ENCODE measurements around the gene CLRN2. TPM values are rescaled to one million over a fixed set of nuclear protein-coding genes. Genes with fewer than 3 reads are reported as not detected.
A peak's percentile ranks its signal among the peaks of the same experiment; 100 is the strongest.

The CLRN2 gene
- total RNA-seq, 3 donors from 2014 or later (not counting 1 experiment from before 2014, with no cell fraction given): not detected

DNA sequence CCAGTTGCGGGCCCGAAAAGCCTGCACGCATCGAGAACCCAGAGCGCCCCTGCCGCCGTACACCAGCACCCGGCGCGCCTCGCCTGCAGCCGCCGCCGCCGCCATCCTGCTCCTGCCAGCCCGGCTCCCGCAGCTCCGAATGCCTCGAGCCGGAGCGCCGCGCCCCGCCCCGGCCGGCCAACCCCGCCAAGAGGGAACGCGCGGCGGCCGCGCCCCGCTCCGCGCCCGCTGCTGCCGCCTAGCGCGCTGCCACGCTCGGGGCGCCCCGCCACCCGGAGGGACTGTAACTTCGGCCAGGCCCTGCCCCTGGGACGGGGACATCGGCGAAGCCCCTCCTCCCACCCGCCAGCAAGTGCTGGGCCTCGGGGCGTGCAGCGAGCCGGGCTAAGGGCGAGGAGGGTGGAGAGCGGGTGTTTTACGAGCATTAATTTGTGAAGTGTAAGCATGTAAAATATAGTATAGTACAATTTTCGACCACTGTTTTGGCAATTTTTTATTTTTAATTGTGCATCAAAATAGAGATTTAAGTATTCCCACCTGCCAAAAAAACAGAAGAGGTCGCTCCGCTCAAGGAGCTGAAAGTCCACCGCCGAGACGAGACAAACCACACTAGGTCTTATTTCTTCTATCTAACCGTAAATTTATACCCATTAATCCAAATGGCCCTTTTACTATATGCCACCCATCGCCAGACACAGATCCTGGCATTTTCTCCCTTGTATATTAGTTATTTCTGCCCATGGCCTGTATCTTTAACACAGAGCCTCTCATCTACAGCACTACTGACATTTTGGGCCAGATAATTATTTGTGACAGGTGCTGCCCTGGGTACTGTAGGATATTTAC, 2.8 kb upstream of the CLRN2 start, which contains the start of gene QDPR:
Gene QDPR, minus strand, starts transcription at position 141 of the 846 bp plus-strand sequence. Its CDS starts 36 bp downstream, at position 105.
- no peaks in the 10 kb centered on the region for H3K9me3 ChIP-seq (ENCODE audit: control insufficient read depth, insufficient read depth, low read length)
- 1% methylated on average over 64 of the region's 65 CpGs for WGBS (ENCODE audit: insufficient coverage)
- H3K4me3 ChIP-seq (ENCODE audit: low read length): peak within 1 kb of the TSS; percentile 62
- intact Hi-C loops (cut with micrococcal nuclease): no loop called here
- Mint-ChIP-seq H3K4me3 (peak within 1 kb of the TSS; percentile 97), H3K36me3 (no peaks in the 10 kb centered on the region), H3K4me1 (peaks cover 30 to 31% of the 10 kb centered on the region in 2 donors), H3K27ac (peak within 1 kb of the TSS; percentile 38 to 75), H3K9me3 (no peaks in the 10 kb centered on the region), H3K27me3 (ENCODE audit: low read depth in 2 of 2) (peaks cover 6 to 21% of the 10 kb centered on the region in 2 donors)
- peaks cover 12% of the 10 kb centered on the region for H3K4me1 ChIP-seq (ENCODE audit: control insufficient read depth, insufficient read depth, low read length)
- no peaks in the 10 kb centered on the region for H3K27me3 ChIP-seq (ENCODE audit: control insufficient read depth, insufficient read depth, low read length)
- ATAC-seq (peak; percentile 94 to 97 (median 97)), DNase-seq (peak; percentile 52 to 82)
- TF ChIP-seq, protein P1, sequence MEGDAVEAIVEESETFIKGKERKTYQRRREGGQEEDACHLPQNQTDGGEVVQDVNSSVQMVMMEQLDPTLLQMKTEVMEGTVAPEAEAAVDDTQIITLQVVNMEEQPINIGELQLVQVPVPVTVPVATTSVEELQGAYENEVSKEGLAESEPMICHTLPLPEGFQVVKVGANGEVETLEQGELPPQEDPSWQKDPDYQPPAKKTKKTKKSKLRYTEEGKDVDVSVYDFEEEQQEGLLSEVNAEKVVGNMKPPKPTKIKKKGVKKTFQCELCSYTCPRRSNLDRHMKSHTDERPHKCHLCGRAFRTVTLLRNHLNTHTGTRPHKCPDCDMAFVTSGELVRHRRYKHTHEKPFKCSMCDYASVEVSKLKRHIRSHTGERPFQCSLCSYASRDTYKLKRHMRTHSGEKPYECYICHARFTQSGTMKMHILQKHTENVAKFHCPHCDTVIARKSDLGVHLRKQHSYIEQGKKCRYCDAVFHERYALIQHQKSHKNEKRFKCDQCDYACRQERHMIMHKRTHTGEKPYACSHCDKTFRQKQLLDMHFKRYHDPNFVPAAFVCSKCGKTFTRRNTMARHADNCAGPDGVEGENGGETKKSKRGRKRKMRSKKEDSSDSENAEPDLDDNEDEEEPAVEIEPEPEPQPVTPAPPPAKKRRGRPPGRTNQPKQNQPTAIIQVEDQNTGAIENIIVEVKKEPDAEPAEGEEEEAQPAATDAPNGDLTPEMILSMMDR (IDR thresholded peaks at IDR 0.05): peak; percentile 35
- no peak within 1 kb of the TSS for H3K27ac ChIP-seq (ENCODE audit: low read length)
- no peaks in the 10 kb centered on the region for H3K36me3 ChIP-seq (ENCODE audit: control insufficient read depth, insufficient read depth, low read length)

GRCh38 chr4:17512973-17513665, 1.8 kb upstream of the CLRN2 start:
- H3K27ac ChIP-seq (ENCODE audit: low read length): no peak overlapping the region
- H3K4me3 ChIP-seq (ENCODE audit: low read length): no peak overlapping the region
- Mint-ChIP-seq H3K27me3 (ENCODE audit: low read depth in 2 of 2) (peaks cover 6 to 22% of the 10 kb centered on the region in 2 donors), H3K36me3 (no peaks in the 10 kb centered on the region), H3K27ac (peak overlapping the region in 1 of 2 donors; percentile 75), H3K4me1 (peaks cover 30 to 31% of the 10 kb centered on the region in 2 donors), H3K9me3 (no peaks in the 10 kb centered on the region), H3K4me3 (peak overlapping the region; percentile 97)
- H3K27me3 ChIP-seq (ENCODE audit: control insufficient read depth, insufficient read depth, low read length): no peaks in the 10 kb centered on the region
- H3K9me3 ChIP-seq (ENCODE audit: control insufficient read depth, insufficient read depth, low read length): no peaks in the 10 kb centered on the region
- H3K36me3 ChIP-seq (ENCODE audit: control insufficient read depth, insufficient read depth, low read length): no peaks in the 10 kb centered on the region
- intact Hi-C loops (cut with micrococcal nuclease): no loop called here
- whole genome bisulfite sequencing (ENCODE audit: insufficient coverage): 94% methylated on average over 5 of the region's 5 CpGs
- DNase-seq: no peak
- ATAC-seq: no peak
- H3K4me1 ChIP-seq (ENCODE audit: control insufficient read depth, insufficient read depth, low read length): peaks cover 12% of the 10 kb centered on the region
- TF ChIP-seq, protein P1 (IDR thresholded peaks at IDR 0.05): no peak

GRCh38 chr4:17515445-17516407, 761 bp downstream of the CLRN2 start:
- no peak overlapping the region for H3K4me3 ChIP-seq (ENCODE audit: low read length)
- no peaks in the 10 kb centered on the region for H3K9me3 ChIP-seq (ENCODE audit: control insufficient read depth, insufficient read depth, low read length)
- peaks cover 12% of the 10 kb centered on the region for H3K4me1 ChIP-seq (ENCODE audit: control insufficient read depth, insufficient read depth, low read length)
- Mint-ChIP-seq H3K27ac (no peak overlapping the region), H3K27me3 (ENCODE audit: low read depth in 2 of 2) (peaks cover 12 to 28% of the 10 kb centered on the region in 2 donors), H3K9me3 (no peaks in the 10 kb centered on the region), H3K36me3 (no peaks in the 10 kb centered on the region), H3K4me1 (peaks cover 19 to 20% of the 10 kb centered on the region in 2 donors), H3K4me3 (no peak overlapping the region)
- intact Hi-C loops (cut with micrococcal nuclease): no loop called here
- WGBS (ENCODE audit: insufficient coverage): 87% methylated on average over 11 of the region's 14 CpGs
- TF ChIP-seq, protein P1 (IDR thresholded peaks at IDR 0.05): no peak
- H3K27me3 ChIP-seq (ENCODE audit: control insufficient read depth, insufficient read depth, low read length): no peaks in the 10 kb centered on the region
- DNase-seq: no peak
- ATAC-seq: no peak
- H3K36me3 ChIP-seq (ENCODE audit: control insufficient read depth, insufficient read depth, low read length): no peaks in the 10 kb centered on the region
- no peak overlapping the region for H3K27ac ChIP-seq (ENCODE audit: low read length)
